Left ventricle myocardium inferior (tissue), 1 donor: ENCODE data around the gene NDUFV2. TPM values are rescaled to one million over a fixed set of nuclear protein-coding genes. Genes with fewer than 3 reads are reported as not detected.
A peak's percentile ranks its signal among the peaks of the same experiment; 100 is the strongest.

Source experiments
- DNase-seq: peaks from one replicate; pipeline ENCODE4 v3.0.0-alpha.2; 2020
- H3K27ac ChIP-seq: fragments of 200-600 bp; replicated peaks from 2 replicates; pipeline ENCODE4 v1.8.0; 2021
- H3K27me3 ChIP-seq: fragments of 200-600 bp; 2 replicates; pipeline ENCODE4 v1.8.0; 2021; ENCODE audit warnings: low read depth
- H3K36me3 ChIP-seq: fragments of 200-600 bp; 2 replicates; pipeline ENCODE4 v1.8.0; 2021
- H3K4me1 ChIP-seq: fragments of 200-600 bp; 2 replicates; pipeline ENCODE4 v1.8.0; 2021
- H3K4me3 ChIP-seq: fragments of 200-600 bp; 2 replicates; pipeline ENCODE4 v1.8.0; 2021; ENCODE audit warnings: mild to moderate bottlenecking, moderate library complexity
- H3K9me3 ChIP-seq: fragments of 200-600 bp; replicated peaks from 2 replicates; pipeline ENCODE4 v1.8.0; 2021
- intact Hi-C: fragments of 100-400 bp; cut with micrococcal nuclease; formaldehyde crosslinking; loops from one replicate; pipeline ENCODE4 v1.11.0; 2022
- total RNA-seq: library from RNA; stranded (reverse); fragmentation: NEBNext Ultra II Directional; extraction: Animal tissue kit (Norgen Biotek cat#: 25700); gene quantifications from one replicate; pipeline ENCODE4 v1.2.1, GENCODE V29; 2021
- TF ChIP-seq, protein P1 (sequence below): fragments of 200-600 bp; IDR thresholded peaks from 2 replicates; pipeline ENCODE4 v1.8.0; 2021; ENCODE audit warnings: antibody characterized with exemption, mild to moderate bottlenecking, borderline replicate concordance
- donor health status: DM: no; HTN: yes; CAD: no; lungs with severe emphysema.

The NDUFV2 gene
- total RNA-seq, 1 donor from 2014 or later: 455 TPM

GRCh38 chr18:9108911-9109310 lies 6.4 kb downstream of the NDUFV2 start:
- Histone ChIP-seq H3K27me3 (no peaks in the 10 kb centered on the region), H3K4me1 (peaks cover 98% of the 10 kb centered on the region), H3K9me3 (no peaks in the 10 kb centered on the region), H3K27ac (peak overlapping the region; percentile 9), H3K4me3 (no peak overlapping the region), H3K36me3 (no peaks in the 10 kb centered on the region)
- DNase-seq: no peak
- intact Hi-C loops: no loop called here
- TF ChIP-seq, protein P1, sequence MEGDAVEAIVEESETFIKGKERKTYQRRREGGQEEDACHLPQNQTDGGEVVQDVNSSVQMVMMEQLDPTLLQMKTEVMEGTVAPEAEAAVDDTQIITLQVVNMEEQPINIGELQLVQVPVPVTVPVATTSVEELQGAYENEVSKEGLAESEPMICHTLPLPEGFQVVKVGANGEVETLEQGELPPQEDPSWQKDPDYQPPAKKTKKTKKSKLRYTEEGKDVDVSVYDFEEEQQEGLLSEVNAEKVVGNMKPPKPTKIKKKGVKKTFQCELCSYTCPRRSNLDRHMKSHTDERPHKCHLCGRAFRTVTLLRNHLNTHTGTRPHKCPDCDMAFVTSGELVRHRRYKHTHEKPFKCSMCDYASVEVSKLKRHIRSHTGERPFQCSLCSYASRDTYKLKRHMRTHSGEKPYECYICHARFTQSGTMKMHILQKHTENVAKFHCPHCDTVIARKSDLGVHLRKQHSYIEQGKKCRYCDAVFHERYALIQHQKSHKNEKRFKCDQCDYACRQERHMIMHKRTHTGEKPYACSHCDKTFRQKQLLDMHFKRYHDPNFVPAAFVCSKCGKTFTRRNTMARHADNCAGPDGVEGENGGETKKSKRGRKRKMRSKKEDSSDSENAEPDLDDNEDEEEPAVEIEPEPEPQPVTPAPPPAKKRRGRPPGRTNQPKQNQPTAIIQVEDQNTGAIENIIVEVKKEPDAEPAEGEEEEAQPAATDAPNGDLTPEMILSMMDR: no peak

- no peak for DNase-seq
- intact Hi-C loops: no loop called here
- peaks cover 98% of the 10 kb centered on the region for H3K4me1 ChIP-seq
- peak overlapping the region; percentile 3 for H3K4me3 ChIP-seq
- H3K27me3 ChIP-seq: no peaks in the 10 kb centered on the region
- no peaks in the 10 kb centered on the region for H3K9me3 ChIP-seq
- TF ChIP-seq, protein P1: no peak
- H3K36me3 ChIP-seq: no peaks in the 10 kb centered on the region
- peak overlapping the region; percentile 9 for H3K27ac ChIP-seq
These were observed 7.0 kb downstream of the NDUFV2 start for GRCh38 chr18:9109523-9109922.

DNA sequence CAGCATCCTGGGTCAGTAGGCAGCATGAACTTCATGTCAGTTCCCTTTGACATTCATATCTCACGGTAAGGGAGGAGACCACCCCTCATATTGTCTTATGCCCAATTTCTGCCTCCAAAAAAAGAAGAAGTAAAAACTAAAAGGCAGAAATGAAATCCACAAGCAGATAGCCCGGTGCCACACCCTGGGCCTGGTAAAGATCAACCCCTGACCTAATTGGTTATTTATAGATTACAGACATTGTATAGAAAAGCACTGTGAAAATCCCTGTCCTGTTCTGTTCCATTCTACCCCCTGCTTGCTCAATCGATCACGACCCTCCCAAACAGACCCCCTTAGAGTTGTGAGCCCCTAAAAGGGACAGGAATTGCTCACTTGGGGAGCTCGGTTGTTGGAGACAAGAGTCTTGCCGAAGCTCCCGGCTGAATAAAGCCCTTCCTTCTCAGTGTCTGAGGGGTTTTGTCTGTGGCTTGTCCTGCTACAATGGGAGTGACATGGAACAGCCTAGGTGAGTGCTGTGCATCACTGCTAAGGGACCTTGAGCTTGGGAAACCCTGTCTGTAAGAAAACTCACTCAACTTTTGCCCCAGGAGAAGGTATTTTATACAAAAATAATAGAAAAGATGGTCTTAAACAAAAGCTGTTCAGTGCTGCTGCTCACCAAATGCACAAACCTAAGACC lies 11.1 kb downstream of the NDUFV2 start:
- H3K4me3 ChIP-seq: peak overlapping the region; percentile 22

DNA sequence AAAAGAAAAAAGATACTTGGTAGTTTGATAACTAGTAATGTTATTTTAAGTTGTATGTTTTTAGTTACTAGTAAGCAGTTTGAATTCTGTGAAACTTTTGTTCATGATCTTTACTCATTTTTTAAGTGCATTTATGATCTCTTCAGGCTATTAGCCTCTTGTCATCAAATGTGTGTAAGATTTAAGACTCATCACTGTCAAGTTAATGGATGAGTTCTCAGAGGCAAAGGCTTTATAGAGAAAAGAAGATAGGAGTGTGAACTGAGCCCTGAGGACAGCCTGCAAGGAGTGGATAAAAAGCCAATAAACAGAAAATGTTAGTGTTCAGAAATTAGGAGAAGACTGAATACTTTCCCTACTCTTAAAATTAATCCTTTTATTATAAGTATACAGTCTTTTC lies 13.5 kb downstream of the NDUFV2 start:
- TF ChIP-seq, protein P1: no peak
- peak overlapping the region; percentile 82 for H3K27ac ChIP-seq
- no peak overlapping the region for H3K4me3 ChIP-seq
- H3K36me3 ChIP-seq: peaks cover 11% of the 10 kb centered on the region
- no peaks in the 10 kb centered on the region for H3K9me3 ChIP-seq
- peaks cover 98% of the 10 kb centered on the region for H3K4me1 ChIP-seq
- no peak for DNase-seq
- intact Hi-C loops: no loop called here
- no peaks in the 10 kb centered on the region for H3K27me3 ChIP-seq

More for the DNA sequence above, 11.1 kb downstream of the NDUFV2 start:
- peak overlapping the region; percentile 65 for H3K27ac ChIP-seq
- no peaks in the 10 kb centered on the region for H3K36me3 ChIP-seq
- intact Hi-C loops: no loop called here
- H3K9me3 ChIP-seq: no peaks in the 10 kb centered on the region
- no peaks in the 10 kb centered on the region for H3K27me3 ChIP-seq
- DNase-seq: no peak
- peaks cover 98% of the 10 kb centered on the region for H3K4me1 ChIP-seq
- TF ChIP-seq, protein P1: no peak

DNA sequence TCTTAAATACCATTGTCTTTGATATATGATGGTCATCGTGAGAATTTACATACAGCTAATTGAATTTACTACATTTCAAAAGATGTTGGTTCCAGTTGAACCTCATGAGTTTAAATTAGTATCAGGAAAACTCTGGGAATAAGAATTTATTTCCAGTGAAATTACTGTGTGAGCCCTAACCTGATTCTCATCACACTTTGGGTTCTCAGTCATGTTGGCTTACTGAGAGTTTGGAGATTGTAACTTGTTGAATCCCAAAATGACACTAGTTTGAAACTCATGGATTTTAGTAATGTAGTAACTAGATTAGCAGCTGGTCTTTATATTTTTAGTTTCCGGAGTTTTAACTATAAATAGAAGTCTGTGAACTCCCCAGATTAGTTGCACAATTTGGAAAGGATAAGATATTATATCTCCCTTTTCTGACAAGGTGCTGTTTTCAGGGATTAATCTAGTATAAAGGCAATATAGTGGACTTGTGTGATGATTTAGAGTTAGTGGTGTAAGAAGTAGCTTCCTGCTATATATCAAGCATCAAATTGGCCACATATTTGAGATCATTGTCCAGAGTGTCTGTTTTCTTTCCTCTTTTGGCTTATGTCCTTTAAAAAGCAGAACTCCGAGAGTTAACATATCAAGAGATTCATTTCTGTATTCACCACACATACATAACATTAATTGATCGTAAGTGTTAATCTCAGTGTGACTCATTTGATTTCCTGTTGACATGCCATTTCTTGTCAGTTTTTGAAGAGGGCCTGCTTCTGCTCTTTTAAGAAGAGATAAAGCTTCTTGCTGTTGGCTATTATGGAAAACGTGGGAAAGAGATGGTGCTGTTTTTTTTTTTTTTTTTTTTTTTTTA lies 15.7 kb downstream of the NDUFV2 start:
- peak overlapping the region; percentile 82 for H3K27ac ChIP-seq
- H3K9me3 ChIP-seq: no peaks in the 10 kb centered on the region
- intact Hi-C loops: no loop called here
- TF ChIP-seq, protein P1: no peak
- H3K27me3 ChIP-seq: no peaks in the 10 kb centered on the region
- H3K4me3 ChIP-seq: peak overlapping the region; percentile 32
- H3K4me1 ChIP-seq: peaks cover 99% of the 10 kb centered on the region
- no peak for DNase-seq
- H3K36me3 ChIP-seq: peaks cover 33% of the 10 kb centered on the region
